ENCODE data around the gene PRELID1. TPM values are rescaled to one million over a fixed set of nuclear protein-coding genes. Genes with fewer than 3 reads are reported as not detected.

PRELID1 gene
- total and polyA plus RNA-seq, 2 donors (not counting 3 experiments of a cell fraction or from before 2014, with no cell fraction given), result 201 to 293 TPM

- no peak for FAIRE-seq
- no peaks in the 10 kb centered on the region for H3K9me1 ChIP-seq (replicated peaks; ENCODE audit: control insufficient read depth, extremely low read depth, insufficient read depth, low read length)
- no peak overlapping the region for H3K4me3 ChIP-seq (replicated peaks in 1 of 3; ENCODE audit: insufficient read depth in 1 of 3, low read depth in 1 of 3, low read length in 3 of 3)
- peaks cover 2 to 4% of the 10 kb centered on the region in 2 experiments for H3K36me3 ChIP-seq (ENCODE audit: control insufficient read depth in 2 of 2, extremely low read depth in 1 of 2, insufficient read depth in 2 of 2, low read length in 2 of 2)
- no peak for DNase-seq (ENCODE audit: low read depth, low spot score)
- no peaks in the 10 kb centered on the region for H4K20me1 ChIP-seq (replicated peaks; ENCODE audit: control insufficient read depth, extremely low read depth, insufficient read depth, low read length)
- dilution Hi-C loops (cut with MboI; ENCODE audit: extremely low pct_ligation_motif_present, low sequenced_read_pairs) (no loop called here), intact Hi-C loops (cut with micrococcal nuclease) (loop anchor here (2.0 kb wide), 1 partner anchor 37 kb away; no protein-coding TSS in a partner anchor)
- POLR2A ChIA-PET, result interaction anchor here (2.1 kb wide), 1 partner anchor 12 kb away, joined by 6 read pairs; no protein-coding TSS in a partner anchor
- H3K27ac ChIP-seq (ENCODE audit: insufficient read depth, low read depth, low read length), result no peak overlapping the region
- no peak overlapping the region for H3K9ac ChIP-seq (replicated peaks; ENCODE audit: extremely low read depth, insufficient read depth, low read length)
- TF ChIP-seq EZH2 (IDR thresholded peaks at IDR 0.05; ENCODE audit: borderline replicate concordance, low read depth, low read length, severe bottlenecking) (no peak), POLR2A (IDR thresholded peaks at IDR 0.05; ENCODE audit: low read depth, low read length) (no peak), GATA2 (IDR thresholded peaks at IDR 0.05; ENCODE audit: insufficient read depth, insufficient read length, low read depth, low read length) (no peak), FOS (IDR thresholded peaks at IDR 0.05; ENCODE audit: borderline replicate concordance, insufficient read depth, low read length) (no peak), MYC (IDR thresholded peaks at IDR 0.05; ENCODE audit: low read depth, low read length) (no peak), MAX (IDR thresholded peaks at IDR 0.05; ENCODE audit: insufficient read depth, insufficient read length) (no peak), JUN (IDR thresholded peaks at IDR 0.05; ENCODE audit: borderline replicate concordance, insufficient read depth, insufficient read length, low read depth) (no peak), POLR2AphosphoS5 (IDR thresholded peaks at IDR 0.05; ENCODE audit: insufficient read depth, low read depth, low read length) (no peak)
- TF ChIP-seq, protein P1, sequence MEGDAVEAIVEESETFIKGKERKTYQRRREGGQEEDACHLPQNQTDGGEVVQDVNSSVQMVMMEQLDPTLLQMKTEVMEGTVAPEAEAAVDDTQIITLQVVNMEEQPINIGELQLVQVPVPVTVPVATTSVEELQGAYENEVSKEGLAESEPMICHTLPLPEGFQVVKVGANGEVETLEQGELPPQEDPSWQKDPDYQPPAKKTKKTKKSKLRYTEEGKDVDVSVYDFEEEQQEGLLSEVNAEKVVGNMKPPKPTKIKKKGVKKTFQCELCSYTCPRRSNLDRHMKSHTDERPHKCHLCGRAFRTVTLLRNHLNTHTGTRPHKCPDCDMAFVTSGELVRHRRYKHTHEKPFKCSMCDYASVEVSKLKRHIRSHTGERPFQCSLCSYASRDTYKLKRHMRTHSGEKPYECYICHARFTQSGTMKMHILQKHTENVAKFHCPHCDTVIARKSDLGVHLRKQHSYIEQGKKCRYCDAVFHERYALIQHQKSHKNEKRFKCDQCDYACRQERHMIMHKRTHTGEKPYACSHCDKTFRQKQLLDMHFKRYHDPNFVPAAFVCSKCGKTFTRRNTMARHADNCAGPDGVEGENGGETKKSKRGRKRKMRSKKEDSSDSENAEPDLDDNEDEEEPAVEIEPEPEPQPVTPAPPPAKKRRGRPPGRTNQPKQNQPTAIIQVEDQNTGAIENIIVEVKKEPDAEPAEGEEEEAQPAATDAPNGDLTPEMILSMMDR (IDR thresholded peaks at IDR 0.05; ENCODE audit: extremely low read depth in 1 of 2, insufficient read depth in 1 of 2, low read depth in 1 of 2, low read length in 2 of 2), result no peak
- BruUV-seq (replicated peaks), result no TSS peak
- peaks cover 54% of the 10 kb centered on the region for H3K79me2 ChIP-seq (ENCODE audit: control insufficient read depth, insufficient read depth, low read length)
- H2AFZ ChIP-seq (ENCODE audit: low read depth, low read length), result no peak overlapping the region
- CTCF ChIA-PET, result interaction anchor here (1.0 to 1.3 kb wide), 2 partner anchors 29 to 40 kb away, joined by 3 read pairs; no protein-coding TSS in a partner anchor
- H3K4me1 ChIP-seq (ENCODE audit: control insufficient read depth, extremely low read depth, insufficient read depth, low read length), result peaks cover 21% of the 10 kb centered on the region
- no peaks in the 10 kb centered on the region for H3K9me3 ChIP-seq (replicated peaks; ENCODE audit: control insufficient read depth, insufficient read depth, low read length)
- H3K27me3 ChIP-seq (ENCODE audit: control insufficient read depth in 2 of 2, insufficient read depth in 2 of 2, low read length in 2 of 2), result no peaks in the 10 kb centered on the region
- no peak overlapping the region for H3K4me2 ChIP-seq (ENCODE audit: insufficient read depth, low read length)
Measured at GRCh38 chr5:177349762-177350161, 46.2 kb downstream of the PRELID1 start.
